ENCODE results near the gene FIGNL2. TPM values are rescaled to one million over a fixed set of nuclear protein-coding genes. Genes with fewer than 3 reads are reported as not detected.
A peak's percentile ranks its signal among the peaks of the same experiment; 100 is the strongest.

The FIGNL2 gene
- total and polyA plus RNA-seq, 8 donors: under 0.01 to 1.4 (median 0.12) TPM; not detected in 3

DNA sequence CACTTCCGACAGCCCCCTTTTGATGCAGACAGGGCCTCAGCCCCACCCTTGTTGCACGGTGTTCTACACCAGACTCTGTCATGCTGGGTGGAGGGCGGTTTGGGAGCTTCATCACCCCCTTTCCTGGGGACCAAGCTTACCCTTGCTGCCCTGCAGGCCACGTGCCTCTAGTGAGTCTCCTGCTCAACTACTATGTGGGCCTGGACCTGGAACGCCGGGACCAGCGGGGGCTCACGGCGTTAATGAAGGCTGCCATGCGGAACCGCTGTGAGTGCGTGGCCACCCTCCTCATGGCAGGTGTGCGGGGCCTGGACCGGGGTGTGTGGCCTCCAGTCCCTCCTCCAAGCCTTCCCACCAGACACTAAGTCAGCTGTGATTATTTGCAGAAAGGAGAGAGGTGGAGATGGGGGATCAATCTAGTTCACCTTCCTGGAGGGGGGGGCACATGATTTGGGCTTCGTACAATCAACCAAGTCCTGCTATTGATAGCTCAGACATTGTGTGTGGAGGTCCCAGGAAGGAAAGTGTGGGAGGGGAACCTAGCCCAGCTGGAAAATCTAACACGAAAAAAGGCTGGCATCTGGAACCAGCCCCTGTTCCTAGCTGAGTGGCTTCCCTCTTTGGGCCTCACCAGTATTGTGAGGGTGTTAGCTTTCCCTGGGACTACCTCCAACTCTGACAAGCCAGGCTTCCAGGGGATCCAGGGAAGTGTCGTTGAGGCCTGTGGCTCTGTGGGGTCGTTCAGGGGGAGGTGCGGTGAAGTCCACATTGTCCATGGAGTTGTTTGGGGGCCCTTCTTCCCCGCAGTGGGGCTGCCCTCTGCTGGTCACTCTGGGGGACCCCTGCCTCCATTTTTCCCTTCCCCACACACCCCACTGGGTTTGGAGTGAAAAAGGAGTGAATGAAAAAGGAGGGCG lies 41.0 kb upstream of the FIGNL2 start:
- H3K4me1 ChIP-seq: peaks cover 0 to 37% (median 18%) of the 10 kb centered on the region in 4 donors
- H3K9me3 ChIP-seq: no peaks in the 10 kb centered on the region
- WGBS, 5 donors: 75 to 87% (median 86%) methylated on average over 11 to 21 of the region's 21 CpGs
- intact Hi-C loops (cut with DNase I; ENCODE audit: low total_unique reads): no loop called here
- DNase-seq: no peak
- H3K4me3 ChIP-seq: no peak overlapping the region
- H3K27me3 ChIP-seq: peaks cover 0 to 36% (median 4%) of the 10 kb centered on the region in 3 donors
- no peak for TF ChIP-seq POLR2A (IDR thresholded peaks at IDR 0.05)
- TF ChIP-seq, protein P1, sequence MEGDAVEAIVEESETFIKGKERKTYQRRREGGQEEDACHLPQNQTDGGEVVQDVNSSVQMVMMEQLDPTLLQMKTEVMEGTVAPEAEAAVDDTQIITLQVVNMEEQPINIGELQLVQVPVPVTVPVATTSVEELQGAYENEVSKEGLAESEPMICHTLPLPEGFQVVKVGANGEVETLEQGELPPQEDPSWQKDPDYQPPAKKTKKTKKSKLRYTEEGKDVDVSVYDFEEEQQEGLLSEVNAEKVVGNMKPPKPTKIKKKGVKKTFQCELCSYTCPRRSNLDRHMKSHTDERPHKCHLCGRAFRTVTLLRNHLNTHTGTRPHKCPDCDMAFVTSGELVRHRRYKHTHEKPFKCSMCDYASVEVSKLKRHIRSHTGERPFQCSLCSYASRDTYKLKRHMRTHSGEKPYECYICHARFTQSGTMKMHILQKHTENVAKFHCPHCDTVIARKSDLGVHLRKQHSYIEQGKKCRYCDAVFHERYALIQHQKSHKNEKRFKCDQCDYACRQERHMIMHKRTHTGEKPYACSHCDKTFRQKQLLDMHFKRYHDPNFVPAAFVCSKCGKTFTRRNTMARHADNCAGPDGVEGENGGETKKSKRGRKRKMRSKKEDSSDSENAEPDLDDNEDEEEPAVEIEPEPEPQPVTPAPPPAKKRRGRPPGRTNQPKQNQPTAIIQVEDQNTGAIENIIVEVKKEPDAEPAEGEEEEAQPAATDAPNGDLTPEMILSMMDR (IDR thresholded peaks at IDR 0.05): no peak
- TF ChIP-seq POLR2AphosphoS5 (IDR thresholded peaks at IDR 0.05): no peak
- no peak for TF ChIP-seq EP300 (IDR thresholded peaks at IDR 0.05)
- no peak overlapping the region for H3K27ac ChIP-seq
- no peaks in the 10 kb centered on the region for H3K36me3 ChIP-seq

DNA sequence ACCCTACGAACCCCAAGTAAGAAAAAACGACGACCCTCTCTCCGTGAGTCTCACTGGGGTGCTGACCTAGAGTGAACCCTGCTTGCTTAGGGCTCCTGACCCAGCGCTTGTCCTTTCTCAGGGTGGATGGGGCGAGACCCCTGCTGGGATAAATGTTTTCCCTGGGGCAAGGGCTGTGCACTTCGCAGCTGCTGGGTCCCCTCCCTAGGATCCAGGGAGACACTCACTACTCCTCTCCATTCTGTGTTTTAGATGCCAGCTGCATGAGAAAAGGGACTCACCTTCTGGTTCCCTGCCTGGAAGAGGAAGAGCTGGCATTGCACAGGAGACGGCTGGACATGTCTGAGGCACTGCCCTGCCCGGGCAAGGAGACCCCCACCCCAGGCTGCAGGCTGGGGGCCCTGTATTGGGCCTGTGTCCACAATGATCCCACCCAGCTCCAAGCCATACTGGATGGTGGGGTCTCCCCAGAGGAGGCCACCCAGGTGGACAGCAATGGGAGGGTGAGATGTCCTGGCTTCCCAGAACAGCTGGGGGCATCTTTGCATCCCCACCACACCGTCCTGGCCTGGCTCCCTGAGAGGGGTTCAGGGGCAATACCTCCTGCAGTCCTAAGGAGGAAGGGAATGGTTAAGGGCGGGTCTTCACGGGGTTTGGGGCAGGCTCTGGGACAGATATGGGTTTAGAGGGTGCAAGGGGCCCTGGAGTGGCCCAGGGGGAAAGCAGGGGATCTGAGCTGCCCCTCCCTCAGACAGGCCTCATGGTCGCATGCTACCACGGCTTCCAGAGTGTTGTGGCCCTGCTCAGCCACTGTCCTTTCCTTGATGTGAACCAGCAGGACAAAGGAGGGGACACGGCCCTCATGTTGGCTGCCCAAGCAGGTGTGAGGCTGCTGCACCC lies 40.0 kb upstream of the FIGNL2 start:
- H3K27me3 ChIP-seq: peaks cover 0 to 36% (median 4%) of the 10 kb centered on the region in 3 donors
- DNase-seq: no peak
- H3K9me3 ChIP-seq: no peaks in the 10 kb centered on the region
- intact Hi-C loops (cut with DNase I; ENCODE audit: low total_unique reads): no loop called here
- 65 to 74% (median 70%) methylated on average over 9 to 15 of the region's 15 CpGs for WGBS, 5 donors
- TF ChIP-seq, protein P1 (IDR thresholded peaks at IDR 0.05): no peak
- no peak for TF ChIP-seq POLR2AphosphoS5 (IDR thresholded peaks at IDR 0.05)
- H3K4me3 ChIP-seq: no peak overlapping the region
- H3K4me1 ChIP-seq: peaks cover 0 to 37% (median 18%) of the 10 kb centered on the region in 4 donors
- no peaks in the 10 kb centered on the region for H3K36me3 ChIP-seq
- no peak overlapping the region for H3K27ac ChIP-seq

DNA sequence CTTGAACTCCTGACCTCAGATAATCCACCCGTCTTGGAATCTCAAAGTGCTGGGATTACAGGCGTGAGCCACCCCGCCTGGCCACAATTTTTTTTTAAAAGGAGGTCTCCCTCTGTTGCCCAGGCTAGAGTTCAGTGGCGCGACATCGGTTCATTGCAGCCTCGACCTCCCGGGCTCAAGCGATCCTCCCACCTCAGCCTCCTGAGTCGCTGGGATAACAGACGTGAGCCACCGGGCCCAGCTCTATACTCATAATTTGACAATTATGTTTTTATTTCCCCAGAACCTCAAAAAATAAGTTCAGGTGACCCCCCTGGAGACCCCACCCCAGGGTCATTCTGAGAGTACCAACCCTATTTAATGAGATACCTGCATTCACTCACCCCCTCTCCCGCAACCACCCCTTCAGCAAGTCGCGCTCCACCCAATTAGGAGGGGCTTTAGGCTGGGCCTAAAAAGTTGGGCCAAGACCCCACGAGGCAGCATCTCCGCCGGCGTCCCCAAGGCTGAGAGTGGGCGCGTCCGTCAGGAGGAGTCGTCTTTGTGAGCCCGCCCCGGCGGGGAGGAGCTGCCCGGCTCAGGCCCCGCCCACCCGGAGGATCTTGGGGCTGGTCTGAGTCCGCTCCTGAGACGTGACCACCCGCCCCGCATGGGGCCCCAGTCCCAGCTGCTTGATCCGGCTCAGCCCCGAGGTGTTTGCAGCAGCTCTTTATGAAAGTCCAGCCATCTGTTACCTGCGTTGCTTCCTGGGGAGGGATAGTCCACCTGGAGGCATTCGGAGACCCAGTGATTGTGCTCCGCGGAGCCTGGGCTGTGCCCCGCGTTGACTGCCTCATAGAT lies 39.2 kb upstream of the FIGNL2 start, which contains the start of gene ANKRD33:
Gene ANKRD33 (plus strand): TSS at position 628 of the 840 bp plus-strand sequence. CDS start 84 bp downstream, at position 712.
- no peaks in the 10 kb centered on the region for H3K9me3 ChIP-seq
- H3K27ac ChIP-seq: no peak within 1 kb of the TSS
- WGBS, 5 donors: 38 to 73% (median 47%) methylated on average over 23 to 41 of the region's 41 CpGs
- peaks cover 0 to 37% (median 18%) of the 10 kb centered on the region in 4 donors for H3K4me1 ChIP-seq
- DNase-seq: peak; percentile 54 to 85
- no peak within 1 kb of the TSS for H3K4me3 ChIP-seq
- no peaks in the 10 kb centered on the region for H3K36me3 ChIP-seq
- intact Hi-C loops (cut with DNase I; ENCODE audit: low total_unique reads): no loop called here
- no peak for TF ChIP-seq POLR2AphosphoS5 (IDR thresholded peaks at IDR 0.05)
- TF ChIP-seq, protein P1 (IDR thresholded peaks at IDR 0.05): no peak
- TF ChIP-seq POLR2A (IDR thresholded peaks at IDR 0.05): no peak
- no peak for TF ChIP-seq EP300 (IDR thresholded peaks at IDR 0.05)
- H3K27me3 ChIP-seq: peaks cover 0 to 36% (median 4%) of the 10 kb centered on the region in 3 donors
